Fibroblast of lung (primary cell): Measurements from ENCODE around the gene GABRG2. TPM values are rescaled to one million over a fixed set of nuclear protein-coding genes. Genes with fewer than 3 reads are reported as not detected.
"Not testable (repeated sequence)": the region's sequence is repeated elsewhere in the genome, so short reads cannot be mapped to it uniquely, and the experiment has no call there.

Source experiments
- DNase-seq, 2 donors: peaks; one replicate each; pipeline versions ENCODE4 v3.0.0 to v3.0.0-alpha.2; 2010; ENCODE audit warnings: low read depth in 2 of 2
- H2AFZ ChIP-seq: 2 replicates; pipeline ENCODE4 v1.5.1; 2012; ENCODE audit warnings: low read length, control low read depth, inconsistent platforms
- H3K27ac ChIP-seq: 2 replicates; pipeline ENCODE4 v1.5.1; 2011; ENCODE audit warnings: low read length, control low read depth; ENCODE audit not compliant: insufficient read depth
- H3K27me3 ChIP-seq: 2 replicates; pipeline ENCODE4 v1.5.1; 2011; ENCODE audit warnings: mild to moderate bottlenecking, low read length; ENCODE audit not compliant: control insufficient read depth, insufficient read depth
- H3K36me3 ChIP-seq: 2 replicates; pipeline ENCODE4 v1.5.1; 2011; ENCODE audit warnings: low read length; ENCODE audit not compliant: control insufficient read depth, insufficient read depth
- H3K4me1 ChIP-seq: 2 replicates; pipeline ENCODE4 v1.5.1; 2011; ENCODE audit warnings: low read length; ENCODE audit not compliant: control insufficient read depth, insufficient read depth; ENCODE audit errors: extremely low read depth
- H3K4me2 ChIP-seq: 2 replicates; pipeline ENCODE4 v1.5.1; 2011; ENCODE audit warnings: low read length, control low read depth; ENCODE audit not compliant: insufficient read depth; ENCODE audit errors: extremely low read depth
- H3K4me3 ChIP-seq, 4 experiments: fragments of 200-600 bp in 1 of 4; sonication (generic) in 1 of 4; replicated peaks in 1 of 4; 2 replicates each; pipeline ENCODE4 v1.5.1; 2011 to 2016; ENCODE audit warnings: low read length in 4 of 4, low read depth in 3 of 4, mild to moderate bottlenecking in 3 of 4, control low read depth in 2 of 4, inconsistent platforms in 1 of 4, mixed read lengths in 1 of 4; ENCODE audit not compliant: insufficient read depth in 1 of 4; ENCODE audit errors: control extremely low read depth in 1 of 4
- H3K79me2 ChIP-seq: 2 replicates; pipeline ENCODE4 v1.5.1; 2012; ENCODE audit warnings: mild to moderate bottlenecking, low read length, inconsistent platforms; ENCODE audit not compliant: control insufficient read depth, insufficient read depth
- H3K9ac ChIP-seq: 2 replicates; pipeline ENCODE4 v1.5.1; 2011; ENCODE audit warnings: mild to moderate bottlenecking, low read length, control low read depth; ENCODE audit not compliant: insufficient read depth
- H3K9me3 ChIP-seq: 2 replicates; pipeline ENCODE4 v1.5.1; 2012; ENCODE audit warnings: low read depth, low read length; ENCODE audit not compliant: control insufficient read depth, insufficient read depth
- H4K20me1 ChIP-seq: 2 replicates; pipeline ENCODE4 v1.5.1; 2011; ENCODE audit warnings: low read length; ENCODE audit not compliant: control insufficient read depth, insufficient read depth; ENCODE audit errors: extremely low read depth
- CTCF ChIP-seq, 2 donors: IDR thresholded peaks in 1 of 2; conservative IDR thresholded peaks in 1 of 2; 1 replicate in 1 of 2; 2 replicates in 1 of 2; pipeline ENCODE4 v1.5.1; 2011 to 2012; ENCODE audit warnings: low read length in 2 of 2, control low read depth in 1 of 2, inconsistent platforms in 1 of 2, low read depth in 1 of 2, mild to moderate bottlenecking in 1 of 2
- EZH2 ChIP-seq: IDR thresholded peaks from 2 replicates; pipeline ENCODE4 v1.5.1; 2012; ENCODE audit warnings: low read length, control low read depth, mild to moderate bottlenecking; ENCODE audit errors: missing control alignments
- polyA plus RNA-seq, 2 donors: library from polyadenylated mRNA; depleted of rRNA in 1 of 2; stranded (reverse) in 1 of 2; unstranded in 1 of 2; fragments of >200 nt; gene quantifications; 2 replicates each; pipeline ENCODE4 v1.2.1, GENCODE V29; 2011 to 2012; ENCODE audit warnings: missing spikeins in 1 of 2
- total RNA-seq: library from RNA; depleted of rRNA; stranded (reverse); fragments of >200 nt; gene quantifications from 2 replicates; pipeline ENCODE4 v1.2.1, GENCODE V29; 2014

GABRG2 gene
- total and polyA plus RNA-seq, 2 donors (not counting 1 experiment from before 2014, with no cell fraction given) = not detected

GRCh38 chr5:162037431-162037830, 30.1 kb upstream of the GABRG2 start:
- H3K4me1 ChIP-seq = no peaks in the 10 kb centered on the region
- H3K27me3 ChIP-seq = no peaks in the 10 kb centered on the region
- H4K20me1 ChIP-seq = no peaks in the 10 kb centered on the region
- no peak for DNase-seq
- no peak overlapping the region for H3K27ac ChIP-seq
- no peaks in the 10 kb centered on the region for H3K36me3 ChIP-seq
- no peak overlapping the region for H3K4me2 ChIP-seq
- H3K4me3 ChIP-seq = no peak overlapping the region
- H3K9me3 ChIP-seq = no peaks in the 10 kb centered on the region
- H2AFZ ChIP-seq = no peak overlapping the region
- H3K9ac ChIP-seq = no peak overlapping the region
- TF ChIP-seq CTCF (conservative IDR thresholded peaks at IDR 0.05 in 1 of 2, IDR thresholded peaks at IDR 0.05 in 1 of 2; ENCODE audit: low read depth in 1 of 2, low read length in 2 of 2) = no peak
- H3K79me2 ChIP-seq = no peaks in the 10 kb centered on the region

GRCh38 chr5:162047279-162047678, 20.3 kb upstream of the GABRG2 start:
- Histone ChIP-seq H3K27ac (no peak overlapping the region), H3K4me3 (no peak overlapping the region), H3K27me3 (no peaks in the 10 kb centered on the region), H3K9ac (no peak overlapping the region), H3K9me3 (no peaks in the 10 kb centered on the region), H3K4me2 (no peak overlapping the region), H4K20me1 (no peaks in the 10 kb centered on the region), H3K79me2 (no peaks in the 10 kb centered on the region), H3K36me3 (no peaks in the 10 kb centered on the region), H2AFZ (no peak overlapping the region), H3K4me1 (no peaks in the 10 kb centered on the region)
- TF ChIP-seq CTCF (conservative IDR thresholded peaks at IDR 0.05 in 1 of 2, IDR thresholded peaks at IDR 0.05 in 1 of 2; ENCODE audit: low read depth in 1 of 2, low read length in 2 of 2) (no peak), EZH2 (no peak)
- DNase-seq = no peak

- Histone ChIP-seq H4K20me1 (no peaks in the 10 kb centered on the region), H3K4me1 (no peaks in the 10 kb centered on the region), H3K36me3 (no peaks in the 10 kb centered on the region), H3K9me3 (no peaks in the 10 kb centered on the region), H3K27me3 (no peaks in the 10 kb centered on the region), H3K9ac (no peak overlapping the region), H3K4me3 (no peak overlapping the region), H3K4me2 (no peak overlapping the region), H3K27ac (no peak overlapping the region), H2AFZ (no peak overlapping the region), H3K79me2 (no peaks in the 10 kb centered on the region)
- no peak for DNase-seq
- TF ChIP-seq EZH2 (no peak), CTCF (conservative IDR thresholded peaks at IDR 0.05 in 1 of 2, IDR thresholded peaks at IDR 0.05 in 1 of 2; ENCODE audit: low read depth in 1 of 2, low read length in 2 of 2) (no peak)
Measured at GRCh38 chr5:162052676-162053075, 14.9 kb upstream of the GABRG2 start.

- H2AFZ ChIP-seq, H4K20me1 ChIP-seq, H3K9me3 ChIP-seq, H3K4me1 ChIP-seq, H3K36me3 ChIP-seq, H3K79me2 ChIP-seq, H3K27ac ChIP-seq, DNase-seq, H3K4me3 ChIP-seq, H3K4me2 ChIP-seq, H3K9ac ChIP-seq, H3K27me3 ChIP-seq: not testable (repeated sequence)
Measured at GRCh38 chr5:162055095-162055494, 12.5 kb upstream of the GABRG2 start.
